ENCODE measurements around the gene SLC2A9.
"Not testable (repeated sequence)": the region's sequence is repeated elsewhere in the genome, so short reads cannot be mapped to it uniquely, and the experiment has no call there.

Gene SLC2A9

GRCh38 chr4:9820343-9820742 is 201.0 kb downstream of the SLC2A9 start:
- DNase-seq (ENCODE audit: low spot score): no peak

GRCh38 chr4:9816285-9816684 is 205.0 kb downstream of the SLC2A9 start:
- DNase-seq (ENCODE audit: low spot score): no peak

GRCh38 chr4:9812501-9813340 is 208.6 kb downstream of the SLC2A9 start:
- no peak for DNase-seq (ENCODE audit: low spot score)

GRCh38 chr4:9811806-9812205 is 209.5 kb downstream of the SLC2A9 start:
- no peak for DNase-seq (ENCODE audit: low spot score)

GRCh38 chr4:9808077-9808476 is 213.2 kb downstream of the SLC2A9 start:
- no peak for DNase-seq (ENCODE audit: low spot score)

- DNase-seq (ENCODE audit: low spot score): no peak
Measured at GRCh38 chr4:9804918-9805317, 216.4 kb downstream of the SLC2A9 start.

GRCh38 chr4:9800848-9801247 is 220.4 kb downstream of the SLC2A9 start:
- DNase-seq (ENCODE audit: low spot score): peak; percentile 7

GRCh38 chr4:9796641-9797040 is 224.7 kb downstream of the SLC2A9 start:
- DNase-seq (ENCODE audit: low spot score): not testable (repeated sequence)

GRCh38 chr4:9792381-9792780 is 228.9 kb downstream of the SLC2A9 start:
- no peak for DNase-seq (ENCODE audit: low spot score)

GRCh38 chr4:9785891-9786290 is 235.4 kb downstream of the SLC2A9 start:
- DNase-seq (ENCODE audit: low spot score): not testable (repeated sequence)

GRCh38 chr4:9782136-9782436 is 239.2 kb downstream of the SLC2A9 start:
- no peak for DNase-seq (ENCODE audit: low spot score)

- no peak for DNase-seq (ENCODE audit: low spot score)
Measured at GRCh38 chr4:9781343-9782135, 239.8 kb downstream of the SLC2A9 start, which contains the start of gene DRD5. Gene DRD5 (plus strand): TSS chr4:9781634. CDS start chr4:9782030, 396 bp downstream.

Measured in globus pallidus (tissue), 1 donor.